NCI-H748 treated with DMSO at 0.1 percent for 48 hours (cell line): Measurements from ENCODE around the gene PPP4R3B.
"Not testable (repeated sequence)": the region's sequence is repeated elsewhere in the genome, so short reads cannot be mapped to it uniquely, and the experiment has no call there.

Source experiments
- DNase-seq: peaks from one replicate; lab custom pipeline; 2025; lab: John Stamatoyannopoulos, UW

The PPP4R3B gene

GRCh38 chr2:55617175-55618024 is at the start of gene PPP4R3B:
Gene PPP4R3B, minus strand, starts transcription at chr2:55617622. Its CDS starts 337 bp downstream, at chr2:55617285.
- DNase-seq: peak; percentile 80

GRCh38 chr2:55653255-55653654 is 35.8 kb upstream of the PPP4R3B start:
- no peak for DNase-seq

- no peak for DNase-seq
Measured at GRCh38 chr2:55649211-55649610, 31.8 kb upstream of the PPP4R3B start.

GRCh38 chr2:55636831-55637230 is 19.4 kb upstream of the PPP4R3B start:
- no peak for DNase-seq

GRCh38 chr2:55628931-55629330 is 11.5 kb upstream of the PPP4R3B start:
- DNase-seq: no peak

- no peak for DNase-seq
Measured at GRCh38 chr2:55627915-55628314, 10.5 kb upstream of the PPP4R3B start.

GRCh38 chr2:55621802-55622201 is 4.4 kb upstream of the PPP4R3B start:
- DNase-seq: no peak

- DNase-seq: no peak
Measured at GRCh38 chr2:55620123-55620779, 2.8 kb upstream of the PPP4R3B start.

GRCh38 chr2:55618275-55619055 is 1.0 kb upstream of the PPP4R3B start:
- no peak for DNase-seq

GRCh38 chr2:55618025-55618274 is 528 bp upstream of the PPP4R3B start:
- no peak for DNase-seq

- no peak for DNase-seq
Measured at GRCh38 chr2:55616551-55617174, 759 bp downstream of the PPP4R3B start.

GRCh38 chr2:55611997-55612396 is 5.4 kb downstream of the PPP4R3B start:
- no peak for DNase-seq

- no peak for DNase-seq
Measured at GRCh38 chr2:55610954-55611743, 6.3 kb downstream of the PPP4R3B start.

GRCh38 chr2:55609938-55610578 is 7.4 kb downstream of the PPP4R3B start:
- DNase-seq: no peak

- no peak for DNase-seq
Measured at GRCh38 chr2:55609193-55609794, 8.1 kb downstream of the PPP4R3B start.

- DNase-seq: no peak
Measured at GRCh38 chr2:55607717-55608116, 9.7 kb downstream of the PPP4R3B start.

GRCh38 chr2:55604027-55604565 is 13.3 kb downstream of the PPP4R3B start:
- no peak for DNase-seq

GRCh38 chr2:55601849-55602248 is 15.6 kb downstream of the PPP4R3B start:
- DNase-seq: no peak

GRCh38 chr2:55598056-55598795 is 19.2 kb downstream of the PPP4R3B start:
- no peak for DNase-seq

- DNase-seq: not testable (repeated sequence)
Measured at GRCh38 chr2:55596795-55597194, 20.6 kb downstream of the PPP4R3B start.
